GM12865 (cell line): ENCODE results near the gene RNF220.

ENCODE experiments used
- DNase-seq: peaks from one replicate; pipeline ENCODE4 v3.0.0; 2010; ENCODE audit warnings: low read depth
- H3K4me3 ChIP-seq: 2 replicates; pipeline ENCODE4 v1.5.1; 2011; ENCODE audit warnings: mild to moderate bottlenecking, low read depth, low read length, control low read depth
- CTCF ChIP-seq: IDR thresholded peaks from 2 replicates; pipeline ENCODE4 v1.5.1; 2011; ENCODE audit warnings: low read length, control low read depth, low read depth, inconsistent platforms; ENCODE audit not compliant: insufficient read depth; ENCODE audit errors: missing control alignments

Gene RNF220

GRCh38 chr1:44575396-44575795, 170.3 kb downstream of the RNF220 start:
- no peak for DNase-seq
- H3K4me3 ChIP-seq, result no peak overlapping the region
- TF ChIP-seq CTCF, result no peak

GRCh38 chr1:44576456-44577150, 171.5 kb downstream of the RNF220 start:
- no peak for TF ChIP-seq CTCF
- no peak overlapping the region for H3K4me3 ChIP-seq
- DNase-seq, result no peak

- no peak for TF ChIP-seq CTCF
- H3K4me3 ChIP-seq, result no peak overlapping the region
- DNase-seq, result no peak
These were observed 176.2 kb downstream of the RNF220 start for GRCh38 chr1:44581205-44581604.

- TF ChIP-seq CTCF, result no peak
- no peak overlapping the region for H3K4me3 ChIP-seq
- no peak for DNase-seq
These were observed 179.1 kb downstream of the RNF220 start for GRCh38 chr1:44584167-44584566.

GRCh38 chr1:44585315-44585920, 180.4 kb downstream of the RNF220 start:
- H3K4me3 ChIP-seq, result no peak overlapping the region
- no peak for TF ChIP-seq CTCF
- no peak for DNase-seq

- DNase-seq, result no peak
- no peak for TF ChIP-seq CTCF
- no peak overlapping the region for H3K4me3 ChIP-seq
These were observed 182.9 kb downstream of the RNF220 start for GRCh38 chr1:44587796-44588460.
